T-helper 2 cell treated with Interferon-gamma antibody and Interleukin-4, amounts not matched to agents 5 μg/mL and 100 μg/mL, for 36 hours (primary cell): ENCODE data around the gene ZFHX3.
A peak's percentile ranks its signal among the peaks of the same experiment; 100 is the strongest.
"Not testable (repeated sequence)": the region's sequence is repeated elsewhere in the genome, so short reads cannot be mapped to it uniquely, and the experiment has no call there.

ENCODE experiments used
- DNase-seq: peaks from one replicate; pipeline ENCODE4 v3.0.0; 2021; ENCODE audit warnings: low spot score
- H3K27ac Mint-ChIP-seq: one replicate; pipeline ENCODE4 v1.8.0; 2021; ENCODE audit warnings: mild to moderate bottlenecking, mixed read lengths
- H3K27me3 Mint-ChIP-seq: one replicate; pipeline ENCODE4 v1.8.0; 2021; ENCODE audit warnings: low read depth, mixed read lengths
- H3K36me3 Mint-ChIP-seq: one replicate; pipeline ENCODE4 v1.8.0; 2021; ENCODE audit warnings: low read depth, mixed read lengths
- H3K4me1 Mint-ChIP-seq: one replicate; pipeline ENCODE4 v1.8.0; 2021; ENCODE audit warnings: low read depth, mixed read lengths
- H3K4me3 Mint-ChIP-seq: one replicate; pipeline ENCODE4 v1.8.0; 2022; ENCODE audit warnings: mild to moderate bottlenecking, moderate library complexity, mixed read lengths
- H3K9me3 Mint-ChIP-seq: one replicate; pipeline ENCODE4 v1.8.0; 2021; ENCODE audit warnings: mixed read lengths

The ZFHX3 gene

GRCh38 chr16:73076324-73076810 is 28.4 kb upstream of the ZFHX3 start:
- no peak for DNase-seq
- H3K27ac Mint-ChIP-seq: no peak overlapping the region
- H3K4me1 Mint-ChIP-seq: no peaks in the 10 kb centered on the region
- H3K9me3 Mint-ChIP-seq: no peaks in the 10 kb centered on the region
- H3K36me3 Mint-ChIP-seq: no peaks in the 10 kb centered on the region
- H3K4me3 Mint-ChIP-seq: no peak overlapping the region
- peaks cover 11% of the 10 kb centered on the region for H3K27me3 Mint-ChIP-seq

GRCh38 chr16:73074382-73074781 is 26.5 kb upstream of the ZFHX3 start:
- H3K27me3 Mint-ChIP-seq: peaks cover 27% of the 10 kb centered on the region

GRCh38 chr16:73072051-73072450 is 24.1 kb upstream of the ZFHX3 start:
- peaks cover 44% of the 10 kb centered on the region for H3K27me3 Mint-ChIP-seq
- not testable (repeated sequence) for DNase-seq, H3K4me1 Mint-ChIP-seq, H3K9me3 Mint-ChIP-seq, H3K36me3 Mint-ChIP-seq, H3K4me3 Mint-ChIP-seq, H3K27ac Mint-ChIP-seq

More at GRCh38 chr16:73074382-73074781, 26.5 kb upstream of the ZFHX3 start:
- no peaks in the 10 kb centered on the region for H3K36me3 Mint-ChIP-seq
- no peaks in the 10 kb centered on the region for H3K4me1 Mint-ChIP-seq
- H3K4me3 Mint-ChIP-seq: no peak overlapping the region
- DNase-seq: no peak
- H3K9me3 Mint-ChIP-seq: no peaks in the 10 kb centered on the region
- no peak overlapping the region for H3K27ac Mint-ChIP-seq

- Mint-ChIP-seq H3K36me3 (no peaks in the 10 kb centered on the region), H3K27ac (no peak overlapping the region), H3K27me3 (peaks cover 44% of the 10 kb centered on the region), H3K9me3 (no peaks in the 10 kb centered on the region), H3K4me3 (peak overlapping the region; percentile 15), H3K4me1 (no peaks in the 10 kb centered on the region)
- no peak for DNase-seq
These were observed 23.4 kb upstream of the ZFHX3 start for GRCh38 chr16:73071131-73071940.

- peaks cover 59% of the 10 kb centered on the region for H3K27me3 Mint-ChIP-seq
- DNase-seq: no peak
- no peak overlapping the region for H3K4me3 Mint-ChIP-seq
- no peaks in the 10 kb centered on the region for H3K4me1 Mint-ChIP-seq
- no peaks in the 10 kb centered on the region for H3K36me3 Mint-ChIP-seq
- no peak overlapping the region for H3K27ac Mint-ChIP-seq
- H3K9me3 Mint-ChIP-seq: no peaks in the 10 kb centered on the region
These were observed 21.8 kb upstream of the ZFHX3 start for GRCh38 chr16:73069581-73070262.

- H3K4me1 Mint-ChIP-seq: no peaks in the 10 kb centered on the region
- DNase-seq: no peak
- no peak overlapping the region for H3K4me3 Mint-ChIP-seq
- H3K36me3 Mint-ChIP-seq: no peaks in the 10 kb centered on the region
- H3K27ac Mint-ChIP-seq: no peak overlapping the region
- no peaks in the 10 kb centered on the region for H3K9me3 Mint-ChIP-seq
- peaks cover 64% of the 10 kb centered on the region for H3K27me3 Mint-ChIP-seq
These were observed 20.8 kb upstream of the ZFHX3 start for GRCh38 chr16:73068541-73069401.

- no peak for DNase-seq
- no peaks in the 10 kb centered on the region for H3K4me1 Mint-ChIP-seq
- H3K36me3 Mint-ChIP-seq: no peaks in the 10 kb centered on the region
- no peak overlapping the region for H3K27ac Mint-ChIP-seq
- peaks cover 71% of the 10 kb centered on the region for H3K27me3 Mint-ChIP-seq
- no peaks in the 10 kb centered on the region for H3K9me3 Mint-ChIP-seq
- no peak overlapping the region for H3K4me3 Mint-ChIP-seq
These were observed 20.0 kb upstream of the ZFHX3 start for GRCh38 chr16:73067671-73068540.

GRCh38 chr16:73066927-73067670 is 19.2 kb upstream of the ZFHX3 start:
- no peaks in the 10 kb centered on the region for H3K9me3 Mint-ChIP-seq
- H3K27me3 Mint-ChIP-seq: peaks cover 78% of the 10 kb centered on the region
- no peak overlapping the region for H3K4me3 Mint-ChIP-seq
- no peak for DNase-seq
- H3K36me3 Mint-ChIP-seq: no peaks in the 10 kb centered on the region
- no peaks in the 10 kb centered on the region for H3K4me1 Mint-ChIP-seq
- H3K27ac Mint-ChIP-seq: no peak overlapping the region

- Mint-ChIP-seq H3K4me1 (no peaks in the 10 kb centered on the region), H3K27ac (no peak overlapping the region), H3K27me3 (peaks cover 77% of the 10 kb centered on the region), H3K36me3 (no peaks in the 10 kb centered on the region), H3K9me3 (no peaks in the 10 kb centered on the region), H3K4me3 (no peak overlapping the region)
- no peak for DNase-seq
These were observed 18.5 kb upstream of the ZFHX3 start for GRCh38 chr16:73066331-73066926.

- Mint-ChIP-seq H3K27ac (no peak overlapping the region), H3K4me1 (no peaks in the 10 kb centered on the region), H3K36me3 (no peaks in the 10 kb centered on the region), H3K4me3 (no peak overlapping the region), H3K27me3 (peaks cover 79% of the 10 kb centered on the region), H3K9me3 (no peaks in the 10 kb centered on the region)
- DNase-seq: no peak
These were observed 17.9 kb upstream of the ZFHX3 start for GRCh38 chr16:73065632-73066330.

GRCh38 chr16:73064994-73065545 is 17.1 kb upstream of the ZFHX3 start:
- Mint-ChIP-seq H3K27me3 (peaks cover 79% of the 10 kb centered on the region), H3K27ac (no peak overlapping the region), H3K4me1 (no peaks in the 10 kb centered on the region), H3K36me3 (no peaks in the 10 kb centered on the region), H3K9me3 (no peaks in the 10 kb centered on the region), H3K4me3 (no peak overlapping the region)
- no peak for DNase-seq
